Stimulated activated CD4-positive, alpha-beta T cell treated with anti-CD3 and anti-CD28 coated beads, TNF-alpha, amount 100 ng/mL, for 4 hours (primary cell): ENCODE results near the gene SEMA6C.

Source experiments
- DNase-seq, 3 experiments: peaks; one replicate each; pipeline ENCODE4 v3.0.0-alpha.2; 2020; ENCODE audit warnings: low read depth in 3 of 3

The SEMA6C gene

GRCh38 chr1:151159373-151159772 lies 12.9 kb upstream of the SEMA6C start:
- DNase-seq, result no peak

GRCh38 chr1:151158751-151159251 lies 12.4 kb upstream of the SEMA6C start:
- no peak for DNase-seq

GRCh38 chr1:151158326-151158725 lies 11.9 kb upstream of the SEMA6C start:
- DNase-seq, result peak in 1 of 3 experiments; percentile 18

GRCh38 chr1:151157067-151157531 lies 10.7 kb upstream of the SEMA6C start:
- peak in 1 of 3 experiments; percentile 35 for DNase-seq

- peak in 2 of 3 experiments; percentile 49 to 60 for DNase-seq
Observed at GRCh38 chr1:151156515-151156819, 10.0 kb upstream of the SEMA6C start, which contains the start of gene TNFAIP8L2. TNFAIP8L2 (plus strand) TSS chr1:151156649; CDS start chr1:151158698, 2,049 bp downstream.

GRCh38 chr1:151147665-151148064 lies 1.2 kb upstream of the SEMA6C start:
- no peak for DNase-seq

GRCh38 chr1:151147132-151147503 lies 687 bp upstream of the SEMA6C start:
- DNase-seq, result no peak

GRCh38 chr1:151146072-151146411 lies 389 bp downstream of the SEMA6C start:
- no peak for DNase-seq

- DNase-seq, result no peak
Observed at GRCh38 chr1:151145304-151146071, 943 bp downstream of the SEMA6C start.

- no peak for DNase-seq
Observed at GRCh38 chr1:151144474-151145303, 1.7 kb downstream of the SEMA6C start.

- DNase-seq, result no peak
Observed at GRCh38 chr1:151143986-151144385, 2.4 kb downstream of the SEMA6C start.

GRCh38 chr1:151143057-151143435 lies 3.4 kb downstream of the SEMA6C start:
- no peak for DNase-seq

- no peak for DNase-seq
Observed at GRCh38 chr1:151142411-151143056, 3.9 kb downstream of the SEMA6C start.

GRCh38 chr1:151137789-151138188 lies 8.6 kb downstream of the SEMA6C start:
- no peak for DNase-seq

GRCh38 chr1:151135433-151136385 lies 10.7 kb downstream of the SEMA6C start:
- no peak for DNase-seq

GRCh38 chr1:151134991-151135390 lies 11.4 kb downstream of the SEMA6C start:
- DNase-seq, result no peak

- DNase-seq, result no peak
Observed at GRCh38 chr1:151134396-151134795, 12.0 kb downstream of the SEMA6C start.

GRCh38 chr1:151133018-151133806 lies 13.2 kb downstream of the SEMA6C start:
- no peak for DNase-seq

- DNase-seq, result no peak
Observed at GRCh38 chr1:151132335-151133017, 14.0 kb downstream of the SEMA6C start.
